ENCODE data around the gene RECK.
A peak's percentile ranks its signal among the peaks of the same experiment; 100 is the strongest.
"Not testable (repeated sequence)": the region's sequence is repeated elsewhere in the genome, so short reads cannot be mapped to it uniquely, and the experiment has no call there.

RECK gene

DNA sequence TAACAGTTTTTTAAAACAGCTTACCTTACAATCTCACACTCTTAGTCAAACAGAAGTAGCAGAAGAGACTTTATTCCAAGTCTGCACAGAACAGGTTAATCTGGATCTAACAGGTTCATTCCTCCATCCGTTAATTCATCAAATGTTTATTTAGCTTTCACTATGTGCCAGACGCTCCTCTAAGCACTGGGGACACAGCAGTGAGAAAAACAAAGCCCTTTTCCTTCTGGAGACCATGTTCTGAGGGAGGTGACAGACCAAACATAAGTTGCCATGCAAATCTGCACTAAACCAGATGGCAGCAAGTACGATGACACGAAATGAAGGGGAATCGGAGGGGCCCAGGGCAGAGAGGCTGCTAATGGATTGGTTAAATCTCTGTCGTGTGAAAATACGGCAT lies 82.8 kb downstream of the RECK start:
- DNase-seq = no peak

DNA sequence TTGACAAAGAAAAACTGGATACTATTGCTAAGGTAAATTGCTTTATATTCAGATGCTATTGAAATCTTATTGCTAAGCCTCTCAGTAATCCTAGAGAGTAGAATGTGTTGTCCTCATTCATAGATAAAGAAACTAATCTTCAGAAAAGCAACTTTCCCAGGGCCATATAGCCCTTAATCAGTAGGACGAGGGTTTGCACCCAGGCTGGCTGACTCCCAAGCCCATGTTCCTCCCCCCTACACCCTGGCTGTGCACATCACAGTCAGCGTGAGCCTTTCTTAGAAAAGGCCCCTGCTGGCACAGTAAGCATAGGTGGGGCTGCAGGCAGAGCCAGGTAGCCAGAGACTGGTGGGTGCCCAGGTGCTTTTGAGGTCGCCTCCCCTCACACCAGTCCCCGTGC lies 84.0 kb downstream of the RECK start:
- DNase-seq = no peak

DNA sequence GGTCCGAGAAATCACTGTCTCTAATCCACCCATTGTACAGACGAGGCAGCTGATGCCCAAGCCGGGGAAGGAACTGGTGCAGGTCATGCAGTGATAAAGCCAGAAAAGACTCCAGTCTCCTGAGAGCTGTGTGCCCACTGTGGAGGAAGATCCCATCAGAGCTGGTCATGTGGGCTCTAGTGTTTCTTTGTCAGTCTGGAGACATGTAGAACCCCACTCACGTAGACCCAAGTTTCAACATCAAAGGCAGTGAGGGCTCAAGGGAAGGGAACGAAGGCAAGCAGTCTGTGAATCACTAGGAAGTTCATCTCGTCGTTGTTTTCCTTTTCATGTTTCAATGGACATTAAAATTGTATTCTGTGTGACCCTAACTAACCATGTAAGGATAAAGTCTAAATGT lies 85.3 kb downstream of the RECK start:
- DNase-seq = no peak

DNA sequence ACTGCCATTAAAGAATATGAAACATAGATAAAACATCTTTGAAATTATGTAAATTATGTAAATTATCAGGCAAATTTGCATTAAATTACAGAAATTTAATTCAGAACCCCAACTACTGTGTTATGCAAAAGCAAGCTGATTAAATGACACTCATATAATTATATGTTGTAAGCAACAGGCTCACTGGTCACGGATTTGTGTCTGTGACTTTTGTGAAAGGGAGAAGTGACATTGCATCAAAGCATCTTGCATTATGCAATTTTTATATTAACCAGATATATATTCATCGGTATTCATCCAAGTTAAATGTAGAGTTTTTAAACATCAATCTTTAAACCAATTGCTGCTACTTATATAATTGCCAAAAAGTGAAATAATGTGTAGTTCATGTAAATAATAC lies 86.8 kb downstream of the RECK start:
- no peak for DNase-seq

DNA sequence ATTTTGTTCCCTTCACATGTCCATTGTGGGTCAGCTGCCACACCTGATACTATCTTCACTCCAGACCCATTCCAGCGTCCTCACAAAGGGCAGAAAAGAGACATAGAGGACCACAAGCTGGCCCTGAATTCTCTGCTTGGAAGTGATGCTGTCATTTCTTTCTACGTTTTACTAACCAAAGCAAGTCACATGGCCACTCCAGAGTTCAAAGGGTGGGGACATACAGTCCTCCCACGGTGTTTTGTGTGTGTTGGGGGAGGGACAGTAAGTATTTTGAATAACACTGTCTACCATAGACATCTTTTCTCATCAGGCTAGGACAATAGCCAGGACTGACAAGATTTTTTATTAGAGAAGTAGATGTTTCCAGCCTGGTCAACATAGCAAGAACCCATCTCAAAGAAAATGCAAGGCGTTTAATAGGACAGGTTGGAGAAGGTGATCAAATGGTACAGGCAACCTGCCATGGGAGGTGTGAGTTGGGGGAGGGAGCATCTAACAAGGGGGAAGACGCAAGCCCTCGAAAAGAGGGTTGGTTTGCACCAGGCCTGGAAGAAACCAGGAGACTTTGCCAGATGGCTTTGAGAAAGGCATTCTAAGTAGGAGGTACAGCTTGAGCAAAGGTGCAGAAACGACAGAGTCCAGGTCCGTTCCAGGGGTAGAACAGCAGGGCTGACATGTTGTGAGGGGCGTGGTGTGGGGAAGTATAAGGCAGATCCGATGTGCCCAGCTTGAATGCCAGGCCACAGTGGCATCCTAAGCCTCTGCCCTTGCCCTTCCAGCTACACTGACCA lies 88.5 kb downstream of the RECK start:
- DNase-seq = no peak

DNA sequence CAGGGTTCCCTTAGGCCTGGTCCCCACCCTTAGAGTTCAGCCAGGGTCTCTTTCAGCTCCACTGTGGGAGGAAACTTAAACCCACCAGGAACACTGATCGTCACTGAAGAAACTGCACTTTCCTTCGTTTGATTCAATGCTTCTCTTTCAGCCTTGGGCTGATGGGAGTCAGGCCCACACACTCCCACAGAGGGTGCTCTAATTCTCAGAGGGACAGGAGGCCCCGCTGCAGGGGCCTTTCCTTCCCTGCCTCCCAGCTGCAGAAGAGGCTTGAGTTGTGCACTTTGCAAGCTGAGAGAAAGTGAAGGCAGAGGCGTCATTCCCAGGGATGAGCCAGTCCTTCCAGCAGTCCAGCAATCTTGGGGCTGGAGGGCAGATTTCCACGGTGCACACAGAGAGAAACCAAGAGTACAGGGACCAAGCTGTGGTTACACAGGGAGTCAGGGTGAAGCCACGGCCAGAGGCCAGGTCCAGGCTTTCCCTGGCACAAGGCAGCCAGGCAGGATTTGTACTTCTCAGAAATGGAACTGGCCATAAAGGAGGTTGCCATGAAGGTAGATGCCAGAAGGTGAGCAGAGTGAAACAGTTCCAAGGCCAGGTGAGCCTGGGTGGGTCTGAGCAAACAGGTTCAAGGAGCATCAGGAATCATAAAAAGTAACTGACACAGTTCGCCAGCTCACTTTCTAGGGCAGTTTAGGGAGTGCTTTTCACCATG lies 89.5 kb downstream of the RECK start:
- DNase-seq = no peak

DNA sequence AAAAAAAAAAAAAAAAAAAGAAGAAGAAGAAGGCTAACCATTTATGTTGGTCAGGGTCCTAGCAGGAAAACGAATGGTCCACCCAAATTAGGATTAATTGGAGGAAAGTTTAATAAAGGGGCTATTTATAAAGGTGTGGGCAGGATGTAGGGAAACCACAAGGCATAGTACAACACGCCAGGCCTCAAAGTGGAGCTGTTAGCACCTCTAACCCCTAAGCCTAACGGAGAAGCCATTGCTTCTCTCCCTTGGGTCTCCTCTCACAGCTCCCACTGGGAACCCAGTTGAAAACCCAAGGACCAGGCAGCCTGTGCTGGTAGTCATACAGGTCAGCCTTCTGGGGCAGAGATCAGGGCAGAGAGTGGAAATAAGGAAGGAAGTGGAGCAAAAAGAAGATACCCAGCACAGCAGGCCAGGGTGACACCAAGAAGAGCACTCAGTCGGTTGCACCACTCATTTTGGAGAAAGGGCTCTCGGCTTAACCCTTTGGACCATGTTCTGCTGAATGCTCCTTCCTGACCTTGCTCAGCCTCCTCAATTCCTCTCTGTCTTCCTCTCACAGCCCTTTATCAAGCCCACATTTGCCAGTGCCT lies 91.0 kb downstream of the RECK start:
- no peak for DNase-seq

DNA sequence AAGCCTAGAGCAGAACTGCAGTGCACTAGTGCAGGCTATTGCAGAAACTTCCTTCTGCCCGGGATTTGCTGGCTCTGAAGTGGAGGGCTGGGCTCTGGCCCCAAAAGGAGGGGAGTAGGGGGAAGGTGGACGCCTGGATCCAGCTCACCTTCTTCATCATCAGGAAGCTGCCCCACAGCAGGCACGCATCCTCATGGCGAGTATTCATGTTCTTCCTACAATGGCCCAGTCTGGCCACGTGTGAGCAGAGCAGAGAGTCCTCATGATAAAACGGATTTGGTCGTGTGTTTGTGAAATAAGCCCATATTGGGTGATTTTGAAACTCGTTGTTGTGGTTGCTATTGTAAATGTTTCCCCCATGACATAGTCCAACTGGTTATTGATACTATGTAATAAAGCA lies 91.6 kb downstream of the RECK start:
- DNase-seq = no peak

DNA sequence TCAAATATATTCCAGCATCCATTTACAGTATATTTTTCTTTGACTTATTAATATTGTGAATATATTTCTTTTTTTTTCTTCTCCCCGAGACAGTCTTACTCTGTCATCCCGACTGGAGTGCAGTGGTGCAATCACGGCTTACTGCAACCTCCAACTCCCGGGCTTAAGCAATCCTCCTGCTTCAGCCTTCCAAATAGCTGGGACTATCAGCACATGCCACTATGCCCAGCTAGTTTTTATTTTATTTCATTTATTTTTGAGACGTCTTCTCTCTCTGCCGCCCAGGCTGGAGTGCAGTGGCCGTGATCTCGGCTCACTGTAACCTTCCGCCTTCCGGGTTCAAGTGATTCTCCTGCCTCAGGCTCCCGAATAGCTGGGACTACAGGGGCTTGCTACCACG lies 92.4 kb downstream of the RECK start:
- DNase-seq = no peak

DNA sequence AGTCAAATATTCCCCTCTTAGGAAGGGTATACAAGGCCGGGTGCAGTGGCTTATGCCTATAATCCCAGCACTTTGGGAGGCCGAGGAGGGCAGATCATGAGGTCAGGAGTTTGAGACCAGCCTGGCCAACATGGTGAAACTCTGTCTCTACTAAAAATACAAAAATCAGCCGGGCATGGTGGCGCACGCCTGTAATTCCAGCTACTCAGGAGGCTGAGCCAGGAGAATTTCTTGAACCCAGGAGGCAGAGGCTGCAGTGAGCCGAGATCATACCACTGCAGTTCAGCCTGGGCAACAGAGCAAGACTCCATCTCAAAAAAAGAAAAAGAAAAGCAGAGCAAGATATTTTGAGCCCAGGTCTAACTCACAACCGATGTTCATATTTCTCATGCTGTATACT lies 95.0 kb downstream of the RECK start:
- DNase-seq = not testable (repeated sequence)

DNA sequence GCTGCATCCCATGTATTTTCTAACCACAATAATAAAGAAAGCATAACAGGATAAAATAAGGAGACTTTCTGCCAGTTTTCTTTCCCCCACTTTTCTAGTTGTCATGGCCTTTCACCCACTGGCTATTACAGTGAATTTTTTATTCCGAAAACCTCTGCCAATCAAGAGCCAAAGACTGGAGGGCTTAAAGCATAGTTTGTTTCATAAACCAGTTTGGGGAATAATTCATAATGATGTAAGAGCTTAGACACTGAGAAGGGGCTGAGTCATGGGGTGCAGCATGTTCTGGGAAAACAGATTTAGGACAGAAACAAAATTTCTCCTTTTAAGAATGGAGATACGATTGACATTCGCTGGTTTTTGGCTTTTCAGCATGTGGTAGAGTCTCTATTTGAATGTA lies 95.4 kb downstream of the RECK start:
- DNase-seq = no peak

DNA sequence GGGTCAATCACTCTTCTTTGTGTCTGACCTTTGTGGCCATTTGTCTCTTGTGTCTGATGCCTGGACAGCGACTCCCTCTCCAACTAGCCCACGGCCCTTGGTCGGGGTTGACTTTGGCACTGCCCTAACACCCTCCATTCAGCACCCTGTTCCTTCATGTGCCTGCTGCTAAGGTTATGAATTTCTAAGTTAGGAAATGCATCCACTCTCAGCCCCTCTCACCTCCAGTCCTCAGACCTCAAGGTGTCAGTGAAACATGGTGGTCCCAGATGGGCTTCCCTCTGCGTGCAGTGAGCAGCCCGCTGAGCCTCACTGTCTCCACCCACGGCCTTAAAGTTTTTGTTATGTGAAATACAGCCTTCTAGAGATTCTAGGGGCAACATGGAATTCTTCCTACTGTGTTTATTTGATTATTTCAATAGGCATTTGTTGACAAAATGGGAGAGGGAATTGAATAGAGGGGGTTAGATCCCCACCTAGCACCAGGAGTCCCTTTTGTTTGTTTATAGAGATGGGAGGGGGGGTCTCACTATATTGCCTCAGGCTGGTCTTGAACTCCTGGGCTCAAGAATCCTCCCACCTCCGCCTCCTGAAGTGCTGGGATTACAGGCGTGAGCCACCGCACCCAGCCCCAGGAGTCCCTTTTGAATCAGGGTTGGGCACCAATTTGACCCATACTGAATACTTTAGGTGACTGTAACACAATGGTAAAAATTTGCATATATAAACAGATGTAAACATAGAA lies 98.2 kb downstream of the RECK start:
- DNase-seq = no peak

DNA sequence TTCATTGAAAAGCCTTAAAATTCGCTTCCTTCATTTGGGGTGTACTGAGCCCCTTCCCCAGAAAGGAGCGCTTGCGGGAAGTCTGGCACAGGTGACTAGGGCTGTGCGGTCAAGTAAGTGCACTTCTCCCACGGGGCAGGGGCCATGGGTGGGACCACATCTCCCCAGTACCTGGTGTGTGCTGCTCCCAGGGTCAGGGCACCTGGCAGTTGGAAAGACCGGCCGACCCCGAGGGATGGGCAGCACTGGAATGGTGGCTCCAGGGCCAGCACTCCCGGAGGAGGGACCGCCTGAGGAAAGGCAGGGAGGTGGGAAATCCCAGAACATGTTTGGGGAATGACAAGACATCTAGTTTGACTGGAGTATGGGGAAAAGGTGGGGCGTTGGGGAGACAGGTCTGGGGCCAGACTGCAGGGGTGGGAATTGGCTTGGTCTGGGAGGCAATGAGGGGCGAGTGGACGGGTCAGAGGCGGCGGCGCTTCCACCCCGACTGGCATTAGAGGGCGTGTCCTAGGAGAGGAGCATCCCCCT lies 99.1 kb downstream of the RECK start:
- no peak for DNase-seq

DNA sequence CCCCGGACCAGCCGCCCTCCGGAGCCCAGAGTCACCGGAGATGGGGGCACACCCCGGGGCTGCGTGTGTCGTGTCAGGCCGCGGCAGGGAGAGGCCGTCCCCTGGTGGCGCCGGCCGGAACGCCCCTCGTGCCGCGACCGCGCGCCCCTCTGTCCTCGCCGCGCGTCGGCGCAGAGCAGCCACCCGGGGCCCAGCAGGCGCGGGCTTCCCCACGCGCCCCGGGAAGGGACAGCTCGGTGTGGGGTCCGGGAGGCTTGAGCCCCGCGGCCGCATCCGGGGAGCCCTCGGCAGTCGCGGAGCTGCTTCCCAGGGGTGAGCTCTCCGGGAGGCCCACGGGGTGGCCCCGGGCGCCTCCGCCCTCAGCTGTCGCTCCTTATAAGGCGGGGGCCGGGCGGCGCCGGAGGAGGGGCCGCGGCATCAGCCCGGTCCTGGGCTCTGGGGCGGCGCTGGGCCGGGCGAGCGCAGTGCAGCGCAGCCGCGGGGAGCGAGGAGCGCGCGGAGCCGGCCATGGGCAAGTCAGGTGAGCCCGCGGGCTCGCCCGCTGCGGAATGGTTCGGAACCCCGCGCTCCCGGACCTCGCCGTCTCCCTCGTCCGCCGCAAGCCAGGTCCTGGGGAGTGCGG lies 99.7 kb downstream of the RECK start, which contains the start of gene GLIPR2:
TSS of gene GLIPR2 (plus strand) at position 462 of the 622 bp plus-strand sequence. CDS start at position 508, 46 bp downstream.
- peak; percentile 18 for DNase-seq

DNA sequence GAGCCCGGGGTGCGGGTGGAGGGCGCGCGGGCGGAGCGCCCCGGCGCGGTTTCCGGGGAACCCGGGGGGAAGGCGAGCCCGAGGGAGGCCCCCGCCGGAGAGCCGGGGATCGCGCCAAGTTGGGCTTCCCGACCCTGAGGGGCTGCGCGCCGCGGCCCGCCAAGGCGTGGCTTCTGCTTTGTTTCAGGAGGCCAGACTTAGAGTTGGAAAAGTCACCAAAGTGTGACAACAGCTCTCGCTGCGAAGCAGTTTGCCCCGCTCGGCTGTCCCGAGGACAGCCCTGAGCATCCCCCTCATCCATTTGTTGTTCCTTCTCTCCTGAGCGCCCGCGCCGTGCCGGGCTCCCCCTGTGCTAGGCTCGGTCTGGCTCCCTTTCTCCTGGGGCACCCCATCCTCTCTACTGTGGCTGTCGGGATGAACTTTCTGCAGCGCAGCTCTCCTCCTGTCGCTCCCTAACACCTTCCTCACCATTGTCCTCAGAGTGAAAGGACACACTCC lies 100.2 kb downstream of the RECK start:
- no peak for DNase-seq

DNA sequence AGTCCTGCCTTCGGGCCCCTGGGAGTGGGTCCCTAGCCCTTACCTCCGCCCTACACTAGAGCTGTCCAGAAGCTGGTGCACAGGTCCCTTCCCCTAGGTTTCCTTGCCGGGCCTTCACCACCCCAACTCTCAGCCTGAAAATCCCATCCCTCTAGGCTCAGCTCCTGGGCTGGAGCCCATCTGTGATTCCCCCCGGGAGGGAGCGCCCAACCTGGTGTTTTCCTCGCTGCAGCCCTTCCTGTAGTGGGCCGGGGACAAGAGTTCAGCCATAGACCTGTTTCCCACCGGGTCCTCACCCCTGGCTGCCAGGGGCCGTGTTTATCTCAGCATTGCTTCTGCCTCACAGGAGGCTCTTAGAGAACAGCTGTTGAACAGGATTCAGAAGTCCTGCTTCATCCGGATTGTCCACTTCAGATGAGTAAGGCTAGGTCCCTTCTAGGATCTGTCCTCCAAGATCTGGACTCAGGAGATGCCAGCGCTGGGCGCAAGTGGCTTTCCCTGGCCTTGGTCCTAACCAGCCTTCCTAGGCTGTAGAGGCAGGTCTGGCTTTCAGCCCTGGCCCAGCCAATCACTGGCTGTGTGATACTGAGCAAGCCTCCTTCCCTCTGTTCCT lies 100.8 kb downstream of the RECK start:
- DNase-seq = no peak

DNA sequence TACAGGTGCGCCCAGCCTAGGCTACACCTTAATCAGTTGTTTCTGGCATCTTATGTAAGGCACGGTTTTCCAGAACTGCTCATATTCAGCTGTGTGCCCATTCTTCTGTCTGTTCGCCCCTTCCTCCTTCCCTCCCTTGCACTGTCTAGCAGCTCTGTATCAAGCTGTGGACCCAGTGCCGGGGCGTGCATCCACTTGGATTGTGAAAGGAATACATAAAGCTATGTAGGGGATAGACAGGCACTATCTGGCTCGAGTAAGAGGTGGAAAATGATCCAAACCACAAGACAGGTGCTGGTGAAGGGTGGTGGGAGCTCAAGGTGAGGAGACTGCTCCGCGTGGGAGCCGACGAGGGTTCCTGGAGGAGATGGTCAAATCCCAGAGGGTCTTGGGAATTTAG lies 101.8 kb downstream of the RECK start:
- DNase-seq = no peak

DNA sequence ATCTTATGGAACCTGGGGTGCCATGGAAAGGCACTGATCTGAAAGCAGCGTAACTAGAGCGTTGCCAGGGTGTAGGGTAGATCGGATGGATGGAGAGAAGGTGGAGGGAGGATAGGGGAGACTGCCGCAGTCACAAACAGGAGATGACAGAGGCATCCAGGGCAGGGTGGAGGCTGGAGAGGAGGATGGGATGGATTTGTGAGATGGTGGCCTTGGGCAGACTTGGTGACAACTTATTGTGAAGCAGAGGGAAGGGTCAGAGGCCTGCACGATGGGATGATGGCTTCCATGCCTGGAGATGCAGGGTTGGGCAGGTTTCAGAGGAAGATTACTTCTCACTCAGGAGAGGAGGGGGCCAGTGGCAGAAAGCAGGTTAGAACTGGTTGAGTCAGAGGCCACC lies 102.2 kb downstream of the RECK start:
- no peak for DNase-seq

DNA sequence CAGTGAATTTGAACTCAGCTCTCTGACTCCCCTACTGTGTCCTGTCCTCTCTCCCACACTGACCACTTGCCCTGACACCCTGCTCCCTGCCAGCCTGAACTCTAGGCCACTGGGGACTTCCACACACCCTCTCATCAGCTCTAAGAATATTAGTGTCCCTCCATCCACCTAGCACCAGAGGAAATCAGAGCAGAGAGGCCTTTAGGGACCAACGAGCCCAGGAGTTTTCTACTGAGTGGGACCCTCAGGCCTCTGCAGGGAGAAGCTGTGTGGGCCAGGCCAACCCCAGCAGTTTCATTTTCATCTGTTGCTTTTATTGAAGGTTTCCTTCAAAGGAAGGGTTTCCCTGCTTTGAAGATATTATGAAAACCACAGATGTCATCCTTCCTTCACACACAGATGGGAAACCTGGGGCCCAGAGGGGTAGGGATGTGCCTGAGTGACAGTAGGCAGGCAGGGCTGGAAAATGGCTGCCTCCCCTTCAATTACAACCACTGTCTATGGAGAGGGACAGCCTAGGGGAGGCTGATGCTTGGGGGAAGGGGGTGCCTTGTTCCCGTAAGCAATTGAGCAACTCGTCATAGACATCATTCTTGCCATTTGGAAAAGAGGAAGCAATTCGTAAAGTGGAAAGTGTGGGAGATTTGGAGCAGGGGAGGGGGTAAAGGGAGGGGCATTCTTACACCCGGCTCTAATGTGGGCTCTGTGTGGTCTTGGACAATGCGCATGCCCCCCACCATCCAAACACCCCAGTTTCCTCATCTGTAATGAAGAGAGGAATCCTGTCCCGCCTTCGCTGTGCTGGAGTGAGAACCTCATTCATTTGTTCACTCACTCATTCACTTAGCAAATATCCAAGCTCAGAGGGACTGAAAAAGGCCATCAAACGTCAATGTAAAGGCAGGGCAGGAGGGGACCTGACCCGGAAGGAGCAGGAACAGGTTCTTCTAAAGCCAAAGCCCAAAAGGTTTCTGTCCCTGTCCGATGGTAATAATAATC lies 103.7 kb downstream of the RECK start:
- DNase-seq = no peak

DNA sequence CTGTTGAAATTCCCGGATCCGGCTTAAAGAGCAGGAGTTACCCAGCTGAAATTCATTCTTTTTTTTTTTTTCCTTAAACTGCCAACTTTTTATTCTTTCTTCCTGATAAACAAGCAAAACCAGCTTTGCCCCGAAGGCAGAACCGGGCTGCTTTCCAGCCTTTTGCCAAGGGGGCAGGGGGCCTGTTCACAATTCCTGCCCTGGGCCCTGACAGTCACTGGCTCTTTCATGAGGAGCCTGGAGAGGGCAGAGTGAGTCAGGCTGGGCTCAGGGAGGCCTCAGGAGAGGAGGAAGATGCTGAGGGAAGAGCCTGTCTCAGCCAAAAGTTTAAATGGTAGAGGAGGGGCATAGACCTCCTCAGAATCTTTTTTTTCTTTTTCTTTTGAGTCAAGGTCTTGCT lies 104.6 kb downstream of the RECK start:
- DNase-seq = no peak

DNA sequence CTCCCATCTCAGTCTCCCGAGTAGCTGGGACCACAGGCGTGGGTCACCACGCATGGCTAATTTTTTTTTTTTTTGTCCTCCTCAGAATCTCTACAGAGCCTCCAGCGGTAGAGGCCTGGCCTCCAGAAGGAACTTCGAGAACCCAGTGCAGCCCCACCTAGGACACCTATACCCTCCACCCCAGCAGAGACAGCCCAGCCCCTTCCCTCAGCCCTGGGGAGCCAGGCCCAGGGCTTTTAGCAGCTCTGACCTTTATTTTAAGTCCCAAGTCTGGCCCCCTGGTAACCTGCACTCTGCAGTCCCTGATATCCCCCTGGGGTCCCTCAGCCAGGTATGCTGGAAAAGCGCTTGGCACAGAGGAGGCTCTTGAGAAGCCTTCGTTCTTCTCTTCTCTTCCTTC lies 105.0 kb downstream of the RECK start:
- no peak for DNase-seq

All from NCI-H1048 (cell line).